ENCODE measurements around the gene TMEM11. TPM values are rescaled to one million over a fixed set of nuclear protein-coding genes. Genes with fewer than 3 reads are reported as not detected.

The TMEM11 gene
- total and polyA plus RNA-seq, 2 experiments from 2014 or later = 29.4 to 66.5 TPM

DNA sequence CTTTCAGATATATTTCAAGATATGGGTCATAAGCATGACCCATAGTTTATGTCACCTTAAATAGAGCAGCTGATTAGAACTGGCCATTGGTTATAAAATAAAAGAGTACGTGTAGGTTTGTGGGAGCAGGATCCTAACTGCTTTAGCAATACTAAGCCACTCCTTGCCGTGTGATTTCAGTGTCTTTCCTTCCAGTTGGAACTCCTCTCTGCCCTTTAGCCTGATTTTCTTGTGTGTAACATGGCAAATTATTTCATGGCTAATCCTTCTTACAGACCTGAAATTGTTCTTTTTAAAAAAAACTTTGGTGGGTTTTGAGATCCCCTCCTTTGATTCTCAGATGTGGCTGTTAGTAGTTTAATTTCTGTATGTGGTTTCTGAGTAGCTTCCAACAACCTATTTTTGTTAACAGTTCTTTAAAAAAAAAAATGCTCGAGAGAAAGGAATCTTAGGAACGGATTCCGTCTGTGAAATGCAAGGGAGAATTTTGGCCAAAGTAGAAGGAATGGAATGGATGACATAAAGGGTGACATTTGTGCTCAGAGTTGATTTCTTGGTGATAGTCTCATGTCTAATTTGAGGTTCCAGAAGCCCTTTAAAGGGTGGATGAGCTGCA is 47.3 kb downstream of the TMEM11 start:
- H3K4me3 ChIP-seq = peak overlapping the region; percentile 55

DNA sequence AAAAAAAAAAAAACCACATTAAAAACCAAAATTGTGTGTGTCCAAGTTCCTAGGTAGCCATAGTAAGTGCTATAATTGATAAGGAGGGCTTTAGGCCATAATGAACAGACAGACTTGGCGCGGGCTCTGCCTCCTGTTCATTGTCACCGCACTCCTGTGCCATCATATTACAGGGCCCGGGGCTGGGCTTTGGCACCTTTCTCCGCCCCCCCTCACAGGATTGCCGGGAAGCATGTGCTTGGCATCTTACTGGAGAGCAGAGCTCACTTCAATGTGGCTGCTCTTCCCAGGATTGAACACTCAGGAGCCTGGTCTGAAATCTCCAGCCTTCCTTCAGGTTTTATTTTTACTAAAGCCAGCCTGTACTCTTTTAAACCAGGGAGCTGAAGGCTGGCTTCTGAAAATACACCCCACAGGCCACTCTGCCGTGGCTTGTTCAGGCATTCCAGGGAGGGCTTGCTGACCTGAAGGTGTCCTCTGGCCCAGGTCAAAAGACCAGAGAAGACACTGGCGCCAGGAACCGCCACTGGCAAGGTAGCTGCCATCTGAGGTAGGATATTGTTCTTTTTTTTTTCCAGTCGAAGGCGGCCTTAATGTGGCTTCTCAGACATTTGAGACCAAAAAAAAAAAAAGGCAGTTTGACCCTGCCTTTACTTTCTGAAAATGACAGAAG is 47.9 kb downstream of the TMEM11 start:
- Histone ChIP-seq H3K79me2 (ENCODE audit: insufficient read depth) (peaks cover 39% of the 10 kb centered on the region), H4K20me1 (ENCODE audit: insufficient read depth) (no peaks in the 10 kb centered on the region), H2AFZ (peak overlapping the region; percentile 32), H3K4me3 (peak overlapping the region; percentile 55), H3K9me3 (ENCODE audit: low read depth) (no peaks in the 10 kb centered on the region), H3K27ac (peak overlapping the region; percentile 96), H3K9me2 (ENCODE audit: insufficient read depth) (no peaks in the 10 kb centered on the region), H3K9ac (peak overlapping the region; percentile 82), H3K36me3 (ENCODE audit: low read depth) (no peaks in the 10 kb centered on the region), H3F3A (ENCODE audit: insufficient read depth) (peaks cover 29% of the 10 kb centered on the region), H3K27me3 (replicated peaks; ENCODE audit: insufficient read depth) (no peaks in the 10 kb centered on the region), H3K4me2 (ENCODE audit: unreplicated experiment) (peak overlapping the region; percentile 75), H3K4me1 (ENCODE audit: insufficient read depth) (peaks cover 54% of the 10 kb centered on the region)
- in situ Hi-C loops (cut with MboI) = loop anchor here (10.0 kb wide), 1 partner anchor 69 kb away; no protein-coding TSS in a partner anchor
- TF ChIP-seq EZH2phosphoT487 (IDR thresholded peaks at IDR 0.05; ENCODE audit: insufficient read depth, low read depth) = no peak
- TF ChIP-seq EZH2 (IDR thresholded peaks at IDR 0.05; ENCODE audit: insufficient read depth, poor library complexity, severe bottlenecking) = no peak
- WGBS, 2 experiments (ENCODE audit: low coverage in 1 of 2, low lambda C conversion rate in 2 of 2, missing lambda C conversion rate in 2 of 2) = 35 to 42% methylated on average over 11 of the region's 11 CpGs
- DNase-seq = peak; percentile 35

More for the DNA sequence above, 47.3 kb downstream of the TMEM11 start:
- H3K27me3 ChIP-seq (replicated peaks; ENCODE audit: insufficient read depth) = no peaks in the 10 kb centered on the region
- H3K9ac ChIP-seq = peak overlapping the region; percentile 82
- H3K4me2 ChIP-seq (ENCODE audit: unreplicated experiment) = peak overlapping the region; percentile 75
- H3K36me3 ChIP-seq (ENCODE audit: low read depth) = no peaks in the 10 kb centered on the region
- peak overlapping the region; percentile 96 for H3K27ac ChIP-seq
- no peaks in the 10 kb centered on the region for H3K9me2 ChIP-seq (ENCODE audit: insufficient read depth)
- no peak for TF ChIP-seq EZH2 (IDR thresholded peaks at IDR 0.05; ENCODE audit: insufficient read depth, poor library complexity, severe bottlenecking)
- no peak for TF ChIP-seq EZH2phosphoT487 (IDR thresholded peaks at IDR 0.05; ENCODE audit: insufficient read depth, low read depth)
- peaks cover 39% of the 10 kb centered on the region for H3K79me2 ChIP-seq (ENCODE audit: insufficient read depth)
- H3K4me1 ChIP-seq (ENCODE audit: insufficient read depth) = peaks cover 47% of the 10 kb centered on the region
- peaks cover 23% of the 10 kb centered on the region for H3F3A ChIP-seq (ENCODE audit: insufficient read depth)
- peak; percentile 87 for DNase-seq
- no peaks in the 10 kb centered on the region for H4K20me1 ChIP-seq (ENCODE audit: insufficient read depth)
- H3K9me3 ChIP-seq (ENCODE audit: low read depth) = no peaks in the 10 kb centered on the region
- peak overlapping the region; percentile 32 for H2AFZ ChIP-seq
- in situ Hi-C loops (cut with MboI) = loop anchor here (10.0 kb wide), 1 partner anchor 68 kb away; no protein-coding TSS in a partner anchor
- 3 to 8% methylated on average over 5 of the region's 5 CpGs for WGBS, 2 experiments (ENCODE audit: low coverage in 1 of 2, low lambda C conversion rate in 2 of 2, missing lambda C conversion rate in 2 of 2)

DNA sequence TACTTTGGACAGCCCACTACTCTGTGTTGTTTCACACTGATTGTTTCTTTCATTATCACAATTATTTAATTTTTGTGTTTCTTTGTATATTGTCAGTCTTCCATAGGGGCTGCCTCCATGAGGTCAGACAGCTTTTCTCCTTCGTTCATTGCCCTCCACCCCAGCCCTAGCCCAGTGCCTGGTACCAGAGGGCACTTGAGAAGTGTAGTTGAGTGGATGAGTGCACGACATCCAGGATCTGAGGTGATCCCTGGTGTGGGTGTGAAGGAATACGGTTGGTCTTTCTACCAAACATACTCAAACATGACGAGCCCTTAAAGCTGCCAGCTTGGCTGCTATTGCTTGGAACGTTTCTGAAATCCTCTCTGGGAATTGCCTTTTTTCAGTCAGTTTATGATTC is 49.3 kb downstream of the TMEM11 start:
- H3F3A ChIP-seq (ENCODE audit: insufficient read depth) = peaks cover 36% of the 10 kb centered on the region
- H4K20me1 ChIP-seq (ENCODE audit: insufficient read depth) = no peaks in the 10 kb centered on the region
- H3K4me2 ChIP-seq (ENCODE audit: unreplicated experiment) = no peak overlapping the region
- no peak overlapping the region for H2AFZ ChIP-seq
- H3K27ac ChIP-seq = peak overlapping the region; percentile 17; the same call in 1 of the 2 replicates
- no peak overlapping the region for H3K4me3 ChIP-seq
- H3K9ac ChIP-seq = peak overlapping the region; percentile 4; the same call in 1 of the 2 replicates
- peaks cover 31% of the 10 kb centered on the region for H3K79me2 ChIP-seq (ENCODE audit: insufficient read depth)
- H3K9me3 ChIP-seq (ENCODE audit: low read depth) = no peaks in the 10 kb centered on the region
- H3K27me3 ChIP-seq (replicated peaks; ENCODE audit: insufficient read depth) = no peaks in the 10 kb centered on the region
- no peaks in the 10 kb centered on the region for H3K36me3 ChIP-seq (ENCODE audit: low read depth)
- WGBS, 2 experiments (ENCODE audit: low coverage in 1 of 2, low lambda C conversion rate in 2 of 2, missing lambda C conversion rate in 2 of 2) = 44 to 45% methylated on average over 5 of the region's 5 CpGs
- no peaks in the 10 kb centered on the region for H3K9me2 ChIP-seq (ENCODE audit: insufficient read depth)
- in situ Hi-C loops (cut with MboI) = loop anchor here (10.0 kb wide), 1 partner anchor 70 kb away; no protein-coding TSS in a partner anchor
- TF ChIP-seq EZH2 (IDR thresholded peaks at IDR 0.05; ENCODE audit: insufficient read depth, poor library complexity, severe bottlenecking) (no peak), EZH2phosphoT487 (IDR thresholded peaks at IDR 0.05; ENCODE audit: insufficient read depth, low read depth) (no peak)
- peaks cover 64% of the 10 kb centered on the region for H3K4me1 ChIP-seq (ENCODE audit: insufficient read depth)
- DNase-seq = peak; percentile 41

DNA sequence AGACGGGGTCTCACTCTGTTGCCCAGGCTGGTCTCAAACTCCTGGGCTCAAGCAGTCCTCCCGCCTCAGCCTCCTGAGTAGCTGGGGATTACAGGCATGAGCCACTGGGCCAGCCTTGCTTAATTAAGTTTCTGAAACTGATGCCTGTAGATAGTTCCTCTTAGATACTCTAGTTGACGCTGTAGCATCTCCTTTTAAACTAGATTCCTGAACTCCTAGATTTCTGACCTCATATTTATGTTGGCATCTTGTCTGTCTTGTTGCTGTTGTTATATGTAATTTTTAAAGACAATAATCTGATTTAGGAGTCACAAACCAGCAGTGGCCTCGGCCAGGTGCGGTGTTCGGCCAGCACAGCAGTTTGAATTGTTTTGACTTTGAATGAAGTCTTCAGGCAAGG is 49.7 kb downstream of the TMEM11 start:
- in situ Hi-C loops (cut with MboI) = loop anchor here (10.0 kb wide), 1 partner anchor 71 kb away; no protein-coding TSS in a partner anchor
- peak; percentile 57 for DNase-seq
- H4K20me1 ChIP-seq (ENCODE audit: insufficient read depth) = no peaks in the 10 kb centered on the region
- no peak for TF ChIP-seq EZH2 (IDR thresholded peaks at IDR 0.05; ENCODE audit: insufficient read depth, poor library complexity, severe bottlenecking)
- TF ChIP-seq EZH2phosphoT487 (IDR thresholded peaks at IDR 0.05; ENCODE audit: insufficient read depth, low read depth) = no peak
- H3K27ac ChIP-seq = peak overlapping the region; percentile 17; the same call in 1 of the 2 replicates
- no peaks in the 10 kb centered on the region for H3K9me3 ChIP-seq (ENCODE audit: low read depth)
- H3K9me2 ChIP-seq (ENCODE audit: insufficient read depth) = no peaks in the 10 kb centered on the region
- 86 to 90% methylated on average over 6 of the region's 6 CpGs for WGBS, 2 experiments (ENCODE audit: low coverage in 1 of 2, low lambda C conversion rate in 2 of 2, missing lambda C conversion rate in 2 of 2)
- H3K79me2 ChIP-seq (ENCODE audit: insufficient read depth) = peaks cover 28% of the 10 kb centered on the region
- peaks cover 36% of the 10 kb centered on the region for H3F3A ChIP-seq (ENCODE audit: insufficient read depth)
- peaks cover 64% of the 10 kb centered on the region for H3K4me1 ChIP-seq (ENCODE audit: insufficient read depth)
- no peaks in the 10 kb centered on the region for H3K36me3 ChIP-seq (ENCODE audit: low read depth)
- no peak overlapping the region for H2AFZ ChIP-seq
- H3K27me3 ChIP-seq (replicated peaks; ENCODE audit: insufficient read depth) = no peaks in the 10 kb centered on the region
- no peak overlapping the region for H3K4me2 ChIP-seq (ENCODE audit: unreplicated experiment)
- H3K9ac ChIP-seq = peak overlapping the region; percentile 4; the same call in 1 of the 2 replicates
- H3K4me3 ChIP-seq = no peak overlapping the region

Measured in GM23248 (cell line).